ENCODE data around the gene FMR1NB. TPM values are rescaled to one million over a fixed set of nuclear protein-coding genes. Genes with fewer than 3 reads are reported as not detected.

FMR1NB gene
- total RNA-seq, 2 experiments from 2014 or later, result not detected

GRCh38 chrX:148035380-148035779, 54.2 kb downstream of the FMR1NB start:
- no peaks in the 10 kb centered on the region for H3K4me1 Mint-ChIP-seq
- no peak for ATAC-seq (ENCODE audit: low read depth)
- POLR2A ChIA-PET, result no interaction called here
- no peaks in the 10 kb centered on the region for H3K9me3 Mint-ChIP-seq
- H3K4me3 Mint-ChIP-seq, result no peak overlapping the region
- H3K27ac Mint-ChIP-seq, result no peak overlapping the region
- no peak for DNase-seq
- H3K36me3 Mint-ChIP-seq, result no peaks in the 10 kb centered on the region
- no peaks in the 10 kb centered on the region for H3K27me3 Mint-ChIP-seq

DNA sequence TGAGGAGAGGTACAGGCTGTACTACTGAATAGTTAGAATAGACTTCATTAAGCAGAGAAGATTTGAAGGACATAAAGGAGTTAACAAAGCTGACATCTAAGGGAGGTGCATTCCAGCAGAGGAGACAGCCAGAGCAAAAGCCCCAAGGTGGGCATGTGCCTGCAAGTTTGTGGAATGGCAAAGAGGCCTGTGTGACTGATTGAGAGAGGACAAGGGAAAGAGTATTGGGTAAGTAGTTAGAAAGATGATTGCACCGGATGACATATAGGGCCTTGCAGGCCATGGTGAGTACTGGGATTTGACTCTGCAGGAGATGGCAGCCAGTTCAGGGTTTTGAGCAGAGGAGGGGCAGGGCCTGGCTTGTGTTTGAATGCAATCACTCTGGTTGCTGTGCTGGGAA, 55.9 kb downstream of the FMR1NB start:
- H3K36me3 Mint-ChIP-seq, result no peaks in the 10 kb centered on the region
- no peaks in the 10 kb centered on the region for H3K9me3 Mint-ChIP-seq
- POLR2A ChIA-PET, result no interaction called here
- ATAC-seq (ENCODE audit: low read depth), result no peak
- H3K4me1 Mint-ChIP-seq, result no peaks in the 10 kb centered on the region
- H3K27me3 Mint-ChIP-seq, result no peaks in the 10 kb centered on the region
- no peak overlapping the region for H3K27ac Mint-ChIP-seq
- no peak for DNase-seq
- no peak overlapping the region for H3K4me3 Mint-ChIP-seq

GRCh38 chrX:148043271-148043855, 62.2 kb downstream of the FMR1NB start:
- no peak for DNase-seq

GRCh38 chrX:148047200-148047599, 66.1 kb downstream of the FMR1NB start:
- no peak overlapping the region for H3K4me3 Mint-ChIP-seq
- H3K4me1 Mint-ChIP-seq, result no peaks in the 10 kb centered on the region
- H3K9me3 Mint-ChIP-seq, result no peaks in the 10 kb centered on the region
- POLR2A ChIA-PET, result no interaction called here
- DNase-seq (no peak), ATAC-seq (ENCODE audit: low read depth) (no peak)
- no peaks in the 10 kb centered on the region for H3K36me3 Mint-ChIP-seq
- H3K27me3 Mint-ChIP-seq, result no peaks in the 10 kb centered on the region
- no peak overlapping the region for H3K27ac Mint-ChIP-seq

More at GRCh38 chrX:148043271-148043855, 62.2 kb downstream of the FMR1NB start:
- no peak overlapping the region for H3K27ac Mint-ChIP-seq
- H3K4me1 Mint-ChIP-seq, result no peaks in the 10 kb centered on the region
- ATAC-seq (ENCODE audit: low read depth), result no peak
- H3K4me3 Mint-ChIP-seq, result no peak overlapping the region
- no peaks in the 10 kb centered on the region for H3K36me3 Mint-ChIP-seq
- no peaks in the 10 kb centered on the region for H3K9me3 Mint-ChIP-seq
- POLR2A ChIA-PET, result no interaction called here
- no peaks in the 10 kb centered on the region for H3K27me3 Mint-ChIP-seq

DNA sequence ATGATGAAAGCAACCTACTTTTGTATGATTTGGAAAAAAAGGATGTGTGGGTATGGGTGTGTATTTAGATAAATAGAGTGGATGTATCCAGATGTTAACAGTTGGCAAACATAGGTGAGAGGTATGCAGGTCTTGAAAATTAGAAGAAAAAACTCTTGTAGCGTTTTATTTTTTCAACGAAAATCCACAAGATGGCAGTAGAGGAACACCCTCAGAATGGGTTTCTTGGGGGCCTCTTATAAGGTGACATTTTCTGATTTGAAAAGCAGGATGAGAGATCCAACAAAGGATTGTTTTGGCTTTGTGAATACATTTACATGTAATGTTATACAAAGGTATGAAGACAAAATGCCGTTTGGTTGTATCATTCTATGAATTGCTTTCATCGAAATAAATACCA, 68.3 kb downstream of the FMR1NB start:
- Mint-ChIP-seq H3K36me3 (no peaks in the 10 kb centered on the region), H3K4me1 (no peaks in the 10 kb centered on the region), H3K27ac (no peak overlapping the region), H3K4me3 (no peak overlapping the region), H3K27me3 (peaks cover 2% of the 10 kb centered on the region), H3K9me3 (no peaks in the 10 kb centered on the region)
- POLR2A ChIA-PET, result no interaction called here
- no peak for DNase-seq
- no peak for ATAC-seq (ENCODE audit: low read depth)

DNA sequence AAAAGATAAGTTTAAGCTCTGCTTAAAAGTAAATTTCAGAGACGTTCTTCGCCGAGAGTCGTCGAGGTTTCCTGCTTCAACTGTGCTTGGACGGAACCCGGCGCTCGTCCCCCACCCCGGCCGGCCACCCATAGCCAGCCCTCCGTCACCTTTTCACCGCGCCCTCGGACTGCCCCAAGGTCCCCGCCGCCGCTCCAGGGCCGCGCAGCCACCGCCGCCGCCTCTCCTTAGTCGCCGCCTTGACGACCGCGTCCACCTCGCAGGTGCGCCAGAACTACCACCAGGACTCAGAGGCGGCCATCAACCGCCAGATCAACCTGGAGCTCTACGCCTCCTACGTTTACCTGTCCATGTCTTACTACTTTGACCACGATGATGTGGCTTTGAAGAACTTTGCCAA, 70.8 kb downstream of the FMR1NB start:
- ATAC-seq (ENCODE audit: low read depth), result no peak
- Mint-ChIP-seq H3K27me3 (peaks cover 2% of the 10 kb centered on the region), H3K4me1 (no peaks in the 10 kb centered on the region), H3K27ac (no peak overlapping the region), H3K9me3 (no peaks in the 10 kb centered on the region), H3K36me3 (no peaks in the 10 kb centered on the region), H3K4me3 (no peak overlapping the region)
- POLR2A ChIA-PET, result no interaction called here
- no peak for DNase-seq

- DNase-seq (no peak), ATAC-seq (ENCODE audit: low read depth) (no peak)
- no peaks in the 10 kb centered on the region for H3K4me1 Mint-ChIP-seq
- H3K9me3 Mint-ChIP-seq, result no peaks in the 10 kb centered on the region
- no peaks in the 10 kb centered on the region for H3K36me3 Mint-ChIP-seq
- H3K27ac Mint-ChIP-seq, result no peak overlapping the region
- H3K27me3 Mint-ChIP-seq, result peaks cover 7% of the 10 kb centered on the region
- no peak overlapping the region for H3K4me3 Mint-ChIP-seq
- POLR2A ChIA-PET, result no interaction called here
Observed at GRCh38 chrX:148067285-148067684, 86.1 kb downstream of the FMR1NB start.

- Mint-ChIP-seq H3K4me3 (no peak overlapping the region), H3K27me3 (peaks cover 7% of the 10 kb centered on the region), H3K27ac (no peak overlapping the region), H3K9me3 (no peaks in the 10 kb centered on the region), H3K36me3 (no peaks in the 10 kb centered on the region), H3K4me1 (no peaks in the 10 kb centered on the region)
- POLR2A ChIA-PET, result no interaction called here
- ATAC-seq (ENCODE audit: low read depth), result no peak
- no peak for DNase-seq
Observed at GRCh38 chrX:148069759-148070503, 88.8 kb downstream of the FMR1NB start.

DNA sequence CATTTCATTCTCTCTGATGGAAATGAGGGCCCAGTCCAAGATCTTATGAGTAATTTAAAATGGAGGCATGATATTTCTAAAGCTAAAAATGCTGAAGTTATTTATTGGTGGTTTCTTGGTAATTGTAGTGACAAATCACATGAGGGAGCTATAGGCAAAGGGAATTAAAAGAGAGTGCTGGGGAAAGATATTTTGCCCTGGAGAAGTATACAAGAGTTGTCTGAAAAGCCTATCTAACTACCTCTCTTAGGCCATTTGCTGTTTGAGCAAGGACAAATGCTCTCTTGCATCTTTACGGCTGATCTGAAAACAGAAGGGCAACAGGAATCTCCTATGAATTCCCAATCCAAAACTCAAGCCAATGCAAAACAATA, 89.4 kb downstream of the FMR1NB start:
- POLR2A ChIA-PET, result no interaction called here
- Mint-ChIP-seq H3K4me3 (no peak overlapping the region), H3K27ac (no peak overlapping the region), H3K4me1 (no peaks in the 10 kb centered on the region), H3K27me3 (peaks cover 7% of the 10 kb centered on the region), H3K36me3 (no peaks in the 10 kb centered on the region), H3K9me3 (no peaks in the 10 kb centered on the region)
- DNase-seq (no peak), ATAC-seq (ENCODE audit: low read depth) (no peak)

Other genes starting within 250 kb of the FMR1NB start
- gene FMR1, start 69.4 kb upstream of the FMR1NB start, total RNA-seq, result 10 to 100 TPM; 62.9 to 65.0 TPM